ENCODE measurements around the gene IFI27L1.

IFI27L1 gene

GRCh38 chr14:94138251-94138650, 57.1 kb downstream of the IFI27L1 start:
- DNase-seq, result no peak

GRCh38 chr14:94139006-94139405, 57.9 kb downstream of the IFI27L1 start:
- DNase-seq, result no peak

GRCh38 chr14:94139421-94139820, 58.3 kb downstream of the IFI27L1 start:
- DNase-seq, result no peak

GRCh38 chr14:94142247-94142646, 61.1 kb downstream of the IFI27L1 start:
- no peak for DNase-seq

- DNase-seq, result no peak
Observed at GRCh38 chr14:94142836-94143235, 61.7 kb downstream of the IFI27L1 start.

GRCh38 chr14:94143239-94143638, 62.1 kb downstream of the IFI27L1 start:
- no peak for DNase-seq

- DNase-seq, result no peak
Observed at GRCh38 chr14:94143711-94144110, 62.6 kb downstream of the IFI27L1 start.

- DNase-seq, result no peak
Observed at GRCh38 chr14:94144765-94145164, 63.7 kb downstream of the IFI27L1 start.

GRCh38 chr14:94145902-94146527, 64.9 kb downstream of the IFI27L1 start:
- no peak for DNase-seq

All from NCI-H446 (cell line).